Urothelium cell line (cell line): ENCODE data around the gene PHOSPHO2.

ENCODE experiments used
- DNase-seq: peaks from one replicate; pipeline ENCODE4 v3.0.0; 2011; ENCODE audit warnings: low spot score, mixed read lengths
- FAIRE-seq: peaks from 2 replicates; lab custom pipeline; 2011; peaks lifted over from hg19 to GRCh38; lab: Jason Lieb, UNC

Gene PHOSPHO2

GRCh38 chr2:169694113-169694893 lies at the start of gene PHOSPHO2, which contains the start of gene CFAP210:
TSS of gene PHOSPHO2 (plus strand) at chr2:169694469. CDS start at chr2:169700972, 6,503 bp downstream.
TSS of gene CFAP210 (minus strand) at chr2:169694405. CDS start at chr2:169694327, 78 bp downstream.
- peak; percentile 96 for FAIRE-seq

DNA sequence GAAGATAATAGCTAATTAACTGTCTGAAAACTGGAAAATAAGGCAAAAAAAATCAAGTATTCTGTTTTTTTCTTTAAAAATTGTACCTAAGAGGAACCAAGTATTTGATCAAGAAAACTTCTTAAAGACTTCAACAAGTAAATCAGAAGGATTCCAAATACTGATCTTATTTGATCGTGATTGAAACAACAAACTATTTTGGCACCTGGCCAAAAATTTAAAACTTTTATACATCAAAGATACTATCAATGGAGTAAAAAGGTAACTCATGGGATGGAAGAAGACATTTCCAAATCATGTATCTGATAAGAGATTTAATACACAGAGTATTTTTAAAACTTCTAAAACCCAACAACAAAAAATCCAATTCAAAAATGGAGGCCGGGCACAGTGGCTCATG lies 46.8 kb upstream of the PHOSPHO2 start:
- FAIRE-seq (no peak), DNase-seq (no peak)

More at GRCh38 chr2:169694113-169694893, at the start of gene PHOSPHO2, which contains the start of gene CFAP210:
- DNase-seq = peak; percentile 97

GRCh38 chr2:169649278-169649677 lies 45.0 kb upstream of the PHOSPHO2 start:
- DNase-seq = no peak
- no peak for FAIRE-seq

DNA sequence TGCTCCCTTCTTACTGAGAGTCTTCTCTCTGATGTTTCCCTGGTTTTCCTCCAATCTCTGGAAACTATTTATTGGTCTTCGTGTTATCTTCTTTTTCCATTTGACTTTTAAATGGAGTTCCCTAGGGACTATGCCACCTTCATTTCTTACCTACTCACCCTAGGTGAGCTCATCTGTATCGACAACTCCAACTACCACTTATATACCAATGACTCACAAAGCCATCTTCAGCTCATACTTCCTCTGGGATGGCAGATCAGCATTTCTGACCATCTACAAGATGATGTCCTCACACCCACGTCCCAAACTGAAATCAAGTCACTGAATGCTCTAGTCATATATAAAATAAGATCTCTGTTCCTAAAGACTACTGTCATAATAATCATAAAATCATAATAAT lies 40.6 kb upstream of the PHOSPHO2 start:
- DNase-seq (no peak), FAIRE-seq (no peak)

- DNase-seq = no peak
- FAIRE-seq = no peak
These were observed 38.1 kb upstream of the PHOSPHO2 start for GRCh38 chr2:169656164-169656563.

DNA sequence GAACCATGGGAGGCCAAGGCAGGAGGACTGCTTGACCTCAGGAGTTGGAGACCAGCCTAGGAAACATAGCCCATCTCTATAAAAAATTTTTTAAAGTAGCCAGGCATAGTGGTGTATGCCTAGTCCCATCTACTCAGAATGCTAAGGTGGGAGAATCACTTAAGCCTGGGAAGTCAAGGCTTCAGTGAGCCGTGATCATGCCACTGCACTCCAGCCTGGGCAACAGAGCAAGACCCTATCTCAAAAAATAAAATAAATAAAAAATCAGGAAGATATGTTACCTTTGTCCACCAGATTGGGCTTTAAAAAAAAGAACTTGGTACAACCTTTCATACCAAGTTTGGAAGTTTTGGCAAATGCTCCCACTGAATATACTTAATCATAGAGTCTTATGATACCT lies 35.4 kb upstream of the PHOSPHO2 start:
- DNase-seq = no peak
- FAIRE-seq = no peak

DNA sequence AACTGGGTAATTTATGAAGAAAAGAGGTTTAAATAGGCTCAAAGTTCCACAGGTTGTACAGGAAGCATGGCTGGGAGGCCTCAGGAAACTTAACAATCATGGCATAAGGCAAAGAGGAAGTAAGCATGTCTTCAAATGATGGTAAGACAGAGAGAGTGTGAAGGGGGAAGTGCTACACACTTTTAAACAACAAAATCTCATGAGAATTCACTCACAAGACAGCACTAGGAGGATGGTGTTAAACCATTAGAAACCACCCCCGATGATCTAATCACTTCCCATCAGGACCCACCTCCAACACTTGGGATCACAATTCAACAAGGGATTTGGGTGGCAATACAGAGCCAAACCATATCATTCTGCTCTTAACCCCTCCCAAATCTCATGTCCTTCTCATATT lies 34.9 kb upstream of the PHOSPHO2 start:
- DNase-seq = no peak
- FAIRE-seq = no peak

DNA sequence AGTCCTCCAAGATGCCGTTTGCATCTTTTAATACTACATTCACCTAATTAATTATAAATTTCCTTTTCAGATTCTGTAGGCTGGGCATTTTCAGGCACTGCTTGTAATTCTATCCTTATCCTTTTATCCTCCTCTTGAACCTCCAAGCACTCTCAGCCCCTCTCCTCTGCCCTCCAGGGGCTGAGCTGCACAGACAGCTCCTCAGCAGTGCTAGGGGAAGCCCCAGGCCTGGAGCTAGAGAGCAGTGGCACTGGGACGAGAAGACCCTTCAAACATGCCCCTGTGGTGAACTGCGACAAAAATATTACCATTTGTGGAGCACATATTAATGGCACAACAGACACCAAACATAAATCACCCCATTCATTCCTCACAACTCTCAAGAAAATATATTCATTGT lies 33.0 kb upstream of the PHOSPHO2 start:
- DNase-seq (no peak), FAIRE-seq (no peak)

DNA sequence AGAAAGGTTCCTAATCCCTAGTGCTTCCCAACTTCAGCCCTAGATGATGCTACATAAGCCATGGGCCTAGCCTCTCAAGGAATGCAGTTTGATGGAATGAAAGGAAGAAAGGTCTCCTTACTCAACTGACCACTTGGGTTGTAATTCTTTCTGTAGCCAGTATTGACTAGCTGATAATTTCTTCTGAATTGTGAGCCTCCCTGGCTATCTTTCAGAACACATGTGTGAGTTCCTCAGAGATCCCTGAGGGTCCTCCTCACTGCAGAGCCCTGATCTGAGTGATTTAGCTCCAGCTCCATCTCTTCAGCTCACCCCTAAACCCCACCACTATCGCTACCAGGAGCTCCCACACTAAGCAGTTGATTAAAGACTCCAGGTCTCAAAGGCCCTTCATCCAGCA lies 31.5 kb upstream of the PHOSPHO2 start:
- FAIRE-seq (no peak), DNase-seq (no peak)

- no peak for DNase-seq
These were observed 31.0 kb upstream of the PHOSPHO2 start for GRCh38 chr2:169663247-169663646.

GRCh38 chr2:169664600-169664977 lies 29.7 kb upstream of the PHOSPHO2 start:
- no peak for DNase-seq
- FAIRE-seq = no peak

More at GRCh38 chr2:169663247-169663646, 31.0 kb upstream of the PHOSPHO2 start:
- FAIRE-seq = no peak

DNA sequence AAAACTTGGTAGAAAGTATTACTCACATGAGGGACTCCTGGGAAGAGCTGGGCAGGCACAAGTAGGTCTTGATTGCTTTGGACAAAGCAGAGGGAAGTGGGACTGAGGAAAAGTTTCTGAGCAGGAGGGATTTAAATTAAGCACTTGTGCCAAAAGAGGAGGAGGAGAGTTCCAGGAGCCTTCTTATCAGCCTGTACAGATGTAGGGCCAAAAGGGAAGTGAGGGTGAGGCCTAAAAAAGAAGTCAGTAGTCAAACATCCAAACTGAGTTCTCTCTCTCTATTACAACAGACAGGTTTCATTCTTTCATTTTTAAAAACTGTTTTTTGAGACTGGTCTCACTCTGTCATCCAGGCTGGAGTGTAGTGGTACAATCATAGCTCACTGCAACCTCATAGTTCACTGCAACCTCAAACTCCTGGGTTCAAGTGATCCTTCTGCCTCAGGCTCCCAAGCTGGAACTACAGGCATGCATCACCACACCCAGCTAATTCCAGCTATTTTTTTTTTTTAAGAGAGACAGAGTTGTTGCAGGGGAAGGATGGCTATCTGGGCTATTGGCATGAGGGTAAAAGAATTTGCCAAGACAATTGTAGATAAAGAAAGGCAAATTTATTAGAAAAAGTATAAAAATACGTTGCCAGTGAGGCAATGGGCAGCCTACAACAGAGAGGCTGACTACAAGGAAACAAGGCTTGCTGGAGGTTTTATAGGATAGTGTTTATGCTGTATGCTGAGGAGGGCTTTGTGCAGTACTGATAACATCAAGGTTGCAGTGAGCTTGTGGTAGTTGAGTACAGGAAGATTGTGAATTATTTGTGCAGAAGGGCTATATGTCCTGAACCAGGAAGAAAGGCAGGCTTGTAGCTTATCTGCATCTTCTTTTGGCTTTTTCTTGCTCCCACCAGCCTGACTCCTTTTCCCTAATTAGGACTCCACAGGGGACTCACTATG lies 29.0 kb upstream of the PHOSPHO2 start:
- DNase-seq (no peak), FAIRE-seq (no peak)

DNA sequence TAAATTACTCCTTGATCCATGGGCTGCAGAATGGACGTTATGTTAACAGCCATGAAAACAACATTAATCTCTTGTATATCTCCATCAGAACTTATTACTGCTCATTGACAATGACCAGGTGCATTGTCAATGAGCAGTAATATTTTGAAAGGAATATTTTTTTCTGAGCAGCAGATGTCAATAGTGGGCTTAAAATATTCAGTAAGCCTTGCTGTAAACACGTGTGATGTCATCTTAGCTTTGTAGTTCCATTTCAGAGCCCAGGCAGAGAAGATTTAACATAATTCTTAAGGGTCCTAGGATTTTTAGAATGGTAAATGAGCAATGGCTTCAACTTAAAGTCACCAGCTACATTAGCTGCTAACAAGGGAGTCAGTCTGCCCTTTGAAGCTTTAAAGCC lies 26.7 kb upstream of the PHOSPHO2 start:
- no peak for FAIRE-seq

GRCh38 chr2:169670215-169670651 lies 24.0 kb upstream of the PHOSPHO2 start:
- FAIRE-seq (no peak), DNase-seq (no peak)

More for the DNA sequence above, 26.7 kb upstream of the PHOSPHO2 start:
- DNase-seq = no peak

- no peak for FAIRE-seq
- no peak for DNase-seq
These were observed 23.3 kb upstream of the PHOSPHO2 start for GRCh38 chr2:169670937-169671336.

DNA sequence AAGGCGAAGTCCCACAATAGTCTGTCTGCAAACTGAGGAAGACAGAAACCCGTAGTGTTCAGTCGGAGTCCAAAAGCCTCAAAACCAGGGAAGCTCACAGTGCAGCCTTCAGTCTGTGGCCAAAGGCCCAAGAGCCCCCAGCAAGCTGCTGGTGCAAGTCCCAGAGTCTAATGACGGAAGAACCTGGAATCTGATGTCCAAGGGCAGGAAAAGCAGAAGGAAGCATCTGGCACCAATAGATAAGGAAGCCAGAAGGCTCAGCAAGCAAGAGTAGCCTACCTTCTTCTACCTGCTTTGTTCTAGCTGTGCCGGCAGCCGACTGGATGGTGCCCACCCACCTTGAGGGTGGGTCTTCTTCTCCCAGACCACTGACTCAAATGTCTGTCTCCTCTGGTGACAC lies 21.9 kb upstream of the PHOSPHO2 start:
- DNase-seq = no peak
- no peak for FAIRE-seq

DNA sequence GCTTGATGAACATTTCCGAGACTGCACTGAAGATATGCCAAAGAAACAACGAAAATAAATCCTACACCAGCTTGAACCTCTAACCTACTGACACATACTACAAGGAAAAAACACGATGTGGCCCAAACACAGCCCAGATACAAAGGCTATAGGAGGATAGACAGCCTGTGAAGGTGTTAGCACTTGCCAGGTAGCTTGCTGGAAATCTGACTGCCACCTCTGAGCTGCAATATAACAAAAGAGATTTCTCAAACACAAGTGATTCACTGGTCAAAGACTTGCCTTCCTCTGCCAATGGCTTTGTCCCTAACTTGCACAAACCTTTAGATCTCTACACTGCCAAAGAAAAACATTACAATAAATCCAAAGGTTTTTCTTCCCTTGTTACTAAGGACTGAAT lies 21.2 kb upstream of the PHOSPHO2 start:
- no peak for FAIRE-seq
- no peak for DNase-seq

DNA sequence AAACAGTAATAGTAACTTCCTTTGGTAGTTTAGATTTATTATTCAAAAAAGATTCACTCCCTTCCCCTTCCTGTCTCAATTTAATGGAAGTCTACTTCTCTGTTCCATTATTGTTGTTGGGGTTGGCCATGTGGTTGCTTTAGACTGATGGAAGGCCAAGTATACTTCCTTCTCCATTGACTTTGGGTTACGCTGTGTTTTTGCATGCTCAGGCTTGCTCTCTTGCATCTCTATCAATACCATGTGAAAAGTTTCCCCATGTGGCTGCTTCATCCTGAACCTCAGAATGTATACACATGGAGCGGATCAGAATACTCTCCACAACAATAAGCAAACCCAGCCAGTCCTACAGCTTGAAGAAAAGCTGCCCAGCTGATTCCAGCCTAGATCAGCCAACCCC lies 20.3 kb upstream of the PHOSPHO2 start:
- DNase-seq (no peak), FAIRE-seq (no peak)

DNA sequence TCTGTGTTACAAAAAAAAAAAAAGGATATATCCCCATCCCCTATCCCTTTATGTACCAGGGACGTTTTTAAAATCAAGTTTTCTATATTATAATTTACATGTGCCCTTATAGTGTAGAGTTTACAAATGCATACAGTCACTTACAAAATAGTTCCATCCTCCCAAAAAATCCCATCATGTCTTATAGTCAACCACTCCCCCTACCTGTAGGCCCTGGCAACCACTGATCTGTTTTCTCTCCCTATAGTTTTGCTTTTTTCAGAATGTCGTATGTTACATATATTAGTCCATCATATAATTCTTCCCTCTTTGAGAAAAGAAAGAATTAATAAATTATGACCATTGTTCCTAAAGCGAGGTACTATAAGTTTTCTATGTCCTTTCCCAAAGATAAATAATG lies 17.9 kb upstream of the PHOSPHO2 start:
- DNase-seq = no peak

DNA sequence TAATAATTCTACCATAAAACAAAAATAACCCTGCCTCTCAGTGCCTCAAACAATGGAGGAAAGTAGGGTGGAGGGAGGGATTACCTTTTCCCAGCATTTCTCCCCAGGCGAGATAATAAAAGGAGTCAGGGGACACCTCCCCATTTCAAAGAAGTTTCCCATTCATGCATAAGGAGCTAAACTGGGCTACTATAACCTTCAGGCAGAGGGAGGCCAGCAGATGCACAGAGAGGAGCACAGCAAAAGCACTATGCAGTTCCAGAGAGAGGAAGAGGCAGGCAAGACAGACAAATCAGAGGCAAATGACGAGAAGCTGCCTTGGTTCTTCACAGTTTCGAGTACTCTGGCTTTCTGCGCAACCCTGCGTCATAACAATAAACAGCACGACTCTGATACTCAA lies 17.4 kb upstream of the PHOSPHO2 start:
- FAIRE-seq (no peak), DNase-seq (no peak)

More for the DNA sequence above, 17.9 kb upstream of the PHOSPHO2 start:
- FAIRE-seq = no peak

DNA sequence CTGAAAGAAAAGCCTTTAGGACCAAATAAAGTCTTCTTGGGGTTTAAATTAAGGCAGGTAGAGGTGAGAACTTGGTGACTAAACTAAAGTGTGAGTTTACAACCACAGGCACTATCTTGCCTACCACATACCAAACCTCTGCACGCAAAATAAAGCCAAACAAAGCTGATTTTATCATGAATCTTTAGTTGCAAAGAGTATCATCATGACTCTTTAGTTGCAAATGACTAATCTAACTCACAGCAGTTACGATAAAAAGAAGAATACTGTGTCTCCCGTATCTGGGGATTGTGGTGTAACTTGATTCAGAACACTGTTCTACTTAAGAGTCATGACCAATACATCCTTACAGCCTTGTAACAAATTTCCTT lies 11.2 kb upstream of the PHOSPHO2 start:
- DNase-seq (no peak), FAIRE-seq (no peak)
